HL-60 (cell line): ENCODE data around the gene NSUN6.

Experiments used
- CTCF ChIP-seq: IDR thresholded peaks from one replicate; pipeline ENCODE4 v1.5.1; 2011; ENCODE audit warnings: low read length, control low read depth, inconsistent platforms; ENCODE audit not compliant: insufficient read depth
- GABPA ChIP-seq: IDR thresholded peaks from 2 replicates; pipeline ENCODE4 v1.6.1; 2012; ENCODE audit warnings: low read depth
- REST ChIP-seq: IDR thresholded peaks from 2 replicates; pipeline ENCODE4 v1.6.1; 2012; ENCODE audit warnings: low read depth; ENCODE audit not compliant: insufficient replicate concordance

GRCh38 chr10:18533896-18534295 lies 117.5 kb downstream of the NSUN6 start:
- TF ChIP-seq CTCF (no peak), GABPA (no peak), REST (no peak)
